Posterior cingulate gyrus (tissue), 11 donors: Measurements from ENCODE around the gene BACE1.
"Not testable (repeated sequence)": the region's sequence is repeated elsewhere in the genome, so short reads cannot be mapped to it uniquely, and the experiment has no call there.

Source experiments
- DNase-seq, 10 donors: peaks; one replicate each; pipeline versions ENCODE4 v3.0.0 to v3.0.0-alpha.2; 2020 to 2021; ENCODE audit warnings: mixed read lengths in 3 of 10
- intact Hi-C: fragments of 100-400 bp; cut with DNase I; formaldehyde crosslinking; loops from one replicate; pipeline ENCODE4 v1.15.1; 2023

BACE1 gene

GRCh38 chr11:117316197-117316961, at the start of gene BACE1:
Gene BACE1, minus strand, starts transcription at chr11:117316256. Its CDS starts 461 bp downstream, at chr11:117315795.
- DNase-seq, result peak; percentile 83 to 99 (median 92)
- intact Hi-C loops, result loop anchor here (1.0 kb wide), 1 partner anchor 84 kb away; the partner anchor contains the start of genes PCSK7 and RNF214

DNA sequence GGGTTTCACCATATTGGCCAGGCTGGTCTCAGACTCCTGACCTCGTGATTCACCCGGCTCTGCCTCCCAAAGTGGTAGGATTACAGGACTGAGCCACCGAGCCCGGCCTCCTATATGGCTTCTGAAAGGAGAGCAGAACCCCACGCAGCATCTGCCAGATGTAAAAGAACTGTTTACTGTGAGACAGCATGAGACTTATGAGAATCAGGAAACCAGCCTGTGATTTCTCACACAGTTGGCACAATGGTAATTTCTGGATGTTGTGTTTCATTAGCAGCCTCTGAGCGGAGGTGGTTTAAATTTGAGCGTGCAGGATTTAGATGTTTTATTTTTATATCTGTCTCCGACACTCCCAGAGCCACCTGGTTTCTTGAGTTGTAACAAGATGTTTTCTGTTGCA, 45.4 kb upstream of the BACE1 start:
- intact Hi-C loops, result no loop called here
- DNase-seq, result peak in 6 of 10 donors; percentile 18 to 90 (median 50)

DNA sequence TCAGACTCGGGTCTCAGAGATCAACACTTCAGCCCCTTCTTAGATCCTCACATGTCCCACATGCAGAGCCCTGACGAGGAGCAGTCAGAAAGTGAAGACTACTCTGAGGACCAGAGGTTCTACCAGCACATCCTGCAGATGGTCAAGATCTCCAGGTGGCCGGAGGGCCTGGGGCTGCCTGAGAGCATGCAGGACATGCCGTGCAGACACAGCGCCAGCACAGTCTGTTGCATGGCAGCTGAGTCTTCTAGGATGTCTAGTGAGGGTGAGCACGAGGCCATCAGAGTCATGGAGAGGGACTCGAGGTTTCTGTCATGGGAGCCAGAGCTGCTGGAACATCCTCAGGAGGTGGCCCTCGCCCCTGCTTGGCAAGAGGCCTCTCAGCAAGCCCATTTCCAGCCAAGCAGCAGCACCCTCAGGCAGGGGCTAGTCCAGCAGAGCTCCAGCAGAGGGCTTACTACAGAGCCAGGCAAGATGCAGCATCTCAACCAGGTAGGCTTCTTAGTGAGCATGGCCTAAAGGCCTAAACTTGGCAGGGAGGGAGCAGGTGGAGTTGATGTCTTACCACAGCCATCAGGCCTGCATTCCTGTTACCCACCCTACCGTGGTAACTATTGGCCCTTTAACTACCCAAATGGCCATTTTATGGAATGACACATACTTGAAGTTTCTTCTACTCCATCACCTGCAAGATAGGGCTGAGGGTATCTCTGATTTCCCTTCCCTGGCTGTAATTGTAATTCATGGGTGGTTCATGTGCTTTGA, 40.3 kb upstream of the BACE1 start:
- DNase-seq, result no peak
- intact Hi-C loops, result no loop called here

- intact Hi-C loops, result no loop called here
- no peak for DNase-seq
Measured at GRCh38 chr11:117354550-117354949, 38.5 kb upstream of the BACE1 start.

DNA sequence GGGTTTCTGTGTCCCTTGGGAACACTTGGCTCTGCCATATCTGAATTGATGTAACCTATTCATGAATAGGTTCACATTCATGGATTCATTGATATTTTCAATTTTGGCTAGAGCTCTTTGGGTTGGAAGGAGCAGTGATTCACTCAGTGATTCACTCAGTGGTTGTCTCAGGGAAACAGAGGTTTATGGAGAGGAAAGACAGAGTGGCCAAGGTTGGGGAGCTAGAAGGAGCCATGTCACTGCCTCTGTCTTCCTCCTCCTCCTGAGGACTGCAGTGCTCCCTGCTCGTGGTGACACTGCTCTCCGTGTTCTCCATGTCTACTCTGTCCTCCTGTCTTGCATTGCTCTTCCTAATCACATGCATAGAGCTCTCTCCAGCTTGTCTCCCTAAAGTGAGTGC, 29.0 kb upstream of the BACE1 start:
- intact Hi-C loops, result no loop called here
- DNase-seq, result no peak

- DNase-seq, result no peak
- intact Hi-C loops, result no loop called here
Measured at GRCh38 chr11:117337076-117337475, 21.0 kb upstream of the BACE1 start.

- no peak for DNase-seq
- intact Hi-C loops, result no loop called here
Measured at GRCh38 chr11:117335399-117335798, 19.3 kb upstream of the BACE1 start.

DNA sequence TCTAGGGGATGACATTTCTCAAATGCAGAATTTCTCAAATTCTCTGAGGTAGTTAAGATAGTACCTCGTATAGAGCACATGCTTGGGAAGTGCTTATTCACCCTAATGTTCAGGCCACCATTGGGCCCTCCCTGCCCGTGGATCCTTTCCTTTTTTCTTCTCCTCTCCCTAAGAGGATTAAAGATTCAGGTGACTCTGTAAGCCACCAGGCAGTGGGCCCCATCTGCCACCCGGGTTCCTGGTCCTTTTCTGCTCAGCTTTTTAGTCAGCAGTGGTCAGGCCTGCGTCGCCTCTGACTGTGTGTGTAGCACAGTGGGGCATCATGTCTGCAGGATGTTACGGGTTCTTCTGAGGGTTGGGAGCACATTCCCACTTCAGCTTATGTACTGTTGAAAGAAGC, 18.8 kb upstream of the BACE1 start:
- DNase-seq, result no peak
- intact Hi-C loops, result no loop called here

GRCh38 chr11:117333917-117334316, 17.9 kb upstream of the BACE1 start:
- intact Hi-C loops, result no loop called here
- DNase-seq, result no peak

DNA sequence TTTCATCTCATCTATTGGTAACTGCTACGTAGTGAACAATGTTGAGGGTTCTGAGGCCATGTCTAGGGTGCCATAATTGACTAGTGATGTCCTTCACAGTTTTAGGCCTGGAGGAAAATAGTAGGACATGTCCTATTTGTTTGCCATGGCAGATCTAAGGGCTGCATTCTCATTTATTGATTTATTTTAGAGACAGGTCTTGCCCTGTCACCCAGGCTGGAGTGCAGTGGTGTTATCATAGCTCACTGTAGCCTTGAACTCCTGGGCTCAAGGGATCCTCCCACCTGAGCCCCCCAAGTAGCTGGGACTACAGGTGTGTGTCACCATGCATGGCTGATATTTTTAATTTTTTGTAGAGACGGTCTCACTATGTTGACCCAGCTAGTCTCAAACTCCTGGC, 16.8 kb upstream of the BACE1 start:
- intact Hi-C loops, result no loop called here
- DNase-seq, result no peak

GRCh38 chr11:117328375-117329010, 12.4 kb upstream of the BACE1 start:
- intact Hi-C loops, result loop anchor here (2.0 kb wide), 1 partner anchor 14 kb away; no protein-coding TSS in a partner anchor
- peak in 1 of 10 donors; percentile 12 for DNase-seq

- intact Hi-C loops, result loop anchor here (2.0 kb wide), 1 partner anchor 13 kb away; no protein-coding TSS in a partner anchor
- DNase-seq, result peak; percentile 92 to 100 (median 96)
Measured at GRCh38 chr11:117327567-117328374, 11.7 kb upstream of the BACE1 start, which contains the start of gene CEP164. Gene CEP164, plus strand, starts transcription at chr11:117327854. Its CDS starts 10,733 bp downstream, at chr11:117338587.

- DNase-seq, intact Hi-C loops: not testable (repeated sequence)
Measured at GRCh38 chr11:117327255-117327566, 11.2 kb upstream of the BACE1 start.

GRCh38 chr11:117319214-117319840, 3.3 kb upstream of the BACE1 start:
- intact Hi-C loops, result no loop called here
- DNase-seq, result no peak

GRCh38 chr11:117318738-117319137, 2.7 kb upstream of the BACE1 start:
- intact Hi-C loops, result no loop called here
- no peak for DNase-seq

GRCh38 chr11:117315285-117316196, 515 bp downstream of the BACE1 start:
- intact Hi-C loops, result loop anchor here (1.0 to 2.0 kb wide), 2 partner anchors 13 to 83 kb away; partner anchors contain the start of genes PCSK7 and RNF214
- peak in 2 of 10 donors; percentile 63 to 77 for DNase-seq

DNA sequence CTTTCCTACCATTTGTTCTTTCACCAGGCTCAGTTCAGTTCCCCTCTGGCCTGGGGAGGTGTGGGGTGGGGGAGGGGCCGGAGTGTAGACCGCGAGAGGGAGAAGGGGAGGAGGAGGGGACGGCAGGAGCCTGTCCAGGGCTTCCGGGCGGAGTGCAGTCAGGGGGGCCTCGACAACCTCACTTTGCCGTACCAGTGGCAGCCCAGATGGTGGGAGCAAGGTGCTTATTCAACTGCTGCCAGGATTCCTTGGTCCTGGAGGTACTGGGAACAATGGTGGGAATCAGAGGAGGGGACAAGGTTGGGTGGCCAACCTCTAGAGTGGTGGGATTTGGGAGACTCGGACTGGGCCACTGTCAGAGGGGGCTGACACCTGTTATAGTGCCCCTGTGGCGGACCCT, 1.2 kb downstream of the BACE1 start:
- intact Hi-C loops, result loop anchor here (2.0 kb wide), 1 partner anchor 14 kb away; no protein-coding TSS in a partner anchor
- DNase-seq, result peak in 1 of 10 donors; percentile 84
